Stimulated activated CD8-positive, alpha-beta memory T cell treated with anti-CD3 and anti-CD28 coated beads, Interleukin-4, amount 100 ng/mL, for 4 hours (primary cell): ENCODE measurements around the gene SCRT2.
"Not testable (repeated sequence)": the region's sequence is repeated elsewhere in the genome, so short reads cannot be mapped to it uniquely, and the experiment has no call there.

Source experiments
- DNase-seq, 2 donors: peaks; one replicate each; pipeline ENCODE4 v3.0.0-alpha.2; 2020; ENCODE audit warnings: low read depth in 2 of 2, low spot score in 1 of 2

Gene SCRT2

DNA sequence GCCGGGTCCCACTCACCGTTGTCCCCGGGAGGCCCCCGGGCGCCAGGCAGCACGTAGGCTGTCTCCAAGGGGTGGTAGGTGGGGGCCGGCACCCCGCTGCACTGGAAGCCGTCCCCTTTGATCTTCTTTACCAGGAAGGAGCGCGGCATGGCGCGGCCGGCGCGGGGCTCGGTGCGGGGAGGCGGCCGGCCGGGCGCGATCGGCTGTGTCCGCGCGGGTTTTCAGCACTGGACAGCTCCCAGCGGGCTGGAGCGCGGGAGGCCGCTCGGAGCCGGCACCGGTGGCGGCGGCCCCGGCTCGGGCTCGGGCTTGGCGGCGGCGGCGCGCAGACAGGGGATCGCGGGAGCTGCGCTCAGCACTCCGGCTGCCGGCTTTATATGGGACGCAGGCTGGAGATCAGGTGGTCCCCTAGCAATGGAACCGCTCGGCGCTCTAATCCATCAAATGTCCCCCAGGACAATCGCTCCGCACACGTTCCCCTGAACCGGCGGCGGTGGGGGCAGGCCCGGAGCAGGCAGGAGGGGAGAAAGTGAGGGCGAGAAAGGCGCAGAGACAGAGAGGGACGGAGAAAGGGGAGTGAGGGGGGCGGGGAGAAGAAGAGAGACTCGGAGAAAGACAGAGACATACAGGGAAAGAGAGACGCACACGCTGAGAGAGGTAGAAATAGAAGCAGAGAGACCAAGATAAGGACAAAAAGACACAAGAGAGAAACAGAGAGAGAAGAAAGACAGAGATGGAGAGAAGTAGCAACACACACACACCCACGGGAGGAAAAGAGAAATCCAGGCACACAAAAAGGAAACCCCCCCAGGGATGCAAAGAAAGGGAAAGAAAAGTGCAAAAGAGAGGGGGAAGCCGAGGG is at the start of gene SCRT2:
Gene SCRT2 (minus strand): TSS at position 350 of the 862 bp plus-strand sequence. CDS start 201 bp downstream, at position 149.
- peak; percentile 12 to 25 for DNase-seq

DNA sequence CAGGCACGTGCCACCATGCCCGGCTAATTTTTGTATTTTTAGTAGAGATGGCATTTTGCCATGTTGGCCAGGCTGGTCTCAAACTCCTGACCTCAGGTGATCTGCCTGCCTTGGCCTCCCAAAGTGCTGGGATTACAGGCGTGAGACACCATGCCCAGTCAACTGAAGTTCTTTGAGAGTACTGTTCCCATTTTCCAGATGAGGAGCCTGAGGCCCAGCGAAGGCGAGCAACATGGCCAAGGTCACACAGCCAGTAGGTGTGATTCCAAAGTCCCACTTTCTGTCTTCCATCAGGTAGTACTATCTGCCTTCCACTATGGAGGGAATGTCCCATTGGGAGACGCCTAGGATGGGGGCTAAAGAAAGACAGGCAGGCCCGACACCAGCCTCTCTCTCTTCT is 49.2 kb upstream of the SCRT2 start:
- DNase-seq: not testable (repeated sequence)

DNA sequence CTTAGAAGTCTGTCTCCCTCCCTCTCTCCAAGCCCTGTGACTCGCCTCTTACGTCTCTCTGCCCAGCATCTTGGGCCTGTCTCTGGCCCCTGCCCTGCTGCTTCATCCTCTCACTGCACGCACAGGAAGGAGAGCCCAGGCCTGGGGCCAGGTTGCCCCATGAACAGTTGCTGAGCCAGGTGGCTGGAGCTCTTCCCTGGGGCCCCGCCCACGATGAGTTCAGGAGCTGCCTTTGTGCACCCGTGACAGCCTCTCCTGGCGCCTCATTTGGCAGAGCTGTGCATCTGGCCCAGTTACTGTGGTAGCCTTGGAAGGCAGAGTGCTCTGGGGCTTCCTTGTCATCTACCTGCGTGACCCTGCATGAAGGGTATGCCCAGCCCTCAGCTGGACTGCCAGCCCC is 48.2 kb upstream of the SCRT2 start:
- no peak for DNase-seq

DNA sequence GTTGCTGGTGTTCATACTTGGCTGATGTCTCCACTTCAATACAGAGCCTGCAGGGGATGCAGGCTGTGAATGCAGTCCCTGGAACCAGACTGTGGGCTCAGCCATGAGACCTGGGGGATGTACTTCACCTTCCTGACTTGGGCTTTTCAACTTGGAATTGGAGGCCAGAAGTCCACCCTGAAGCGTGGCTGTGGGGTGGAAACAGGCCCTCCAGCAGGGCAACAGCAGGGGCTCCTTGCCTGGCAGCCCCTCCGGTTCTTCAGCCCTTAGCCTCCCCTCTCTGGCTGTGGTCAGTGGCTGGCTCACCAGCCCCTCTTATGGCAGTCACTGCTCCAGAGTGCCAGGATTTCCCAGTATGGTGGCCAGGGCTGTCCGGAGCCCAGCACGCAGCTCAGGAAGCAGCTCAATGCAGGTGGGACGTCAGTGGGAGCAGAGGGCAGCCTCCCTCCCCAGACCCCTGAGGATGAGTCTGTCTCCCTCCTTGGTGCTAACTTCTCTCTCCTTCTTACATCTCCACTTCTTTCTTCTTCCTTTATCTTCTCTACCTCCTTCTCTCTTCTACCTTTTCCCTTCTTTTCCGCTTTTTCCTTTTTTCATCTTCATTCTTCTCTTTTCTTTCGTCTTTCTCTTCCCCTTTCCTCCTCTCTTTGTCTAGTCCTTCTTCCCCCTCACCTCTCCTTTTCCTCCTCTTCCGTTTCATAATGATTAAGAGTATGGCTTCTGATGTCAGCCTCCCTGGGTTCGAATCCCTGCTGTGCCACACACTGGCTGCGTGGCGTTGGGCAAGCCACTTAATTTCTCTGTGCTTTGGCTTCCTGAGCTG is 47.4 kb upstream of the SCRT2 start:
- no peak for DNase-seq

DNA sequence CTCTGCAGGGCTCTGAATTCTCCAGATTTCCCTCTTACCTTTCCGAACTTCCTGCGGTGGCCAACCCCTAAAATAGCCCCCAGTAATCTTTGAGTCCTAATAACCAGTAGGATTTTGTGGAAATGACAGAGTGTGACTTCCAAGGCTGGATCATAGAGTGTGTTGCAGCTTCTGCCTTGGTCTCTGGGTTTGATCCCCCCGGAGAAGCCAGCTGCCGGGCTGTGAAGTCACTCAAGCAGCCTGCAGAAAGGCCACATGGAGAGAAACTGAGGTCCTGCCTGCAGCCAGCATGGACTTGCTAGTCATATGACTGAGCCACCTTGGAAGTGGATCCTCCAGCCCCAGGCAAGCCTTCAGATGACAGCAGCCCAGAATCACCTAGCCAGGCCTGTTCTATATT is 46.3 kb upstream of the SCRT2 start:
- DNase-seq: no peak

DNA sequence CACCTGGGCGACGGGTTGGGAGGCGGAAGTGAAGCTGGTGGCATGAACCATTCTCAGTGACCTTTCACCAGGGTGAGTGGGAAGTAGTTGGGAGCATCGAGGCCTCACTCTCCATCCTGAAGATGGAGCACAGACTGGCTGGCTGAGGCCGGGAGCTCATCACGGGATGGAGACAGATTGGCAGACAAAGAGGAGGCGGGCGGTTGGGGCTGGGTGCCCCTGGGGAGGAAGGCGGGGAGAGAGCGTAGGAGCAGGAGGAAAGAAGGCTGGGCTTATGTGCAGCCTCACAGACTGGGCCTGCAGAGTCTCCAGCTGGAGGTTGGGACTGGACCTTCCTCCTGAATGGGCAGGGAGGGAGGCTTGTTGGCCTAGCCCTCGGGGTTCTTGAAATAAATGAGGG is 44.2 kb upstream of the SCRT2 start:
- DNase-seq: no peak

DNA sequence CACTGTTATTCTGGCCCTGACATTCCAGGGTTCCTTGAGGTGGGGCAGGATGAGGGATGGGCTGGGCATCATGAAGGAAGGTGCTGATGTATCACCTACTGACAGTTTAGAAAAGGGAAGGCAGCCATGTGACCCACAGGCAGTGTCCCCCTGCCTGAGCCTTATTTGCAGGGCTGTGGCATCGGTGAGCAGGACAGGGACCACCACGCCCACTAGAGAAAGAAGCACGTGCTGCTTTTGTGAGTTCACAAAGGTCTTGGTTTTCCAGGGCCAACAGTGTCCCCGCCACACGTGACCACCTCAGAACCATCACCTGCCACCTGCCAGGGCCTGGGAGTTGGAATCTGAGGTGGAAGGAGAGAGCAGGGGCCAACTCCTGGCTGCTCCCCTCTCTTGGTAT is 43.5 kb upstream of the SCRT2 start:
- DNase-seq: no peak

DNA sequence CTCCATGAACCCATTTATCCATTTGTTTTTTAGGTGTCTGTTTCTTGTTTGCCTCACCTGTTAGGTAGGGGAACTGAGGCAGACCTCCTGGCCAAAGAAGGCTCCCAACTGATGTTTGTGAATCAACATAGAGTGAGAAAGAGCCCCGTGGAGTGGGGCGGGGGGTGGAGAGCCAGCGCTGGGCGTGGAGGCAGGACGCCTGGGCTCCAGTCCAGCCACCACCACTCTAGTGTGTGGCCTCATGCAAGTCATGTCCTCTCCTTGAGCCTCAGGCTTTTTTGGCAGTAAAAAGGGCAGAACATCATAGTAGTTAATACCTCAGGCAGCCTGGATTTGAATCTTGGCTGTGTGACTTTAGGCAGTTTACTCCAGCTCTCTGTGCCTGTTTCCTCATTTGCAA is 42.2 kb upstream of the SCRT2 start:
- DNase-seq: no peak

DNA sequence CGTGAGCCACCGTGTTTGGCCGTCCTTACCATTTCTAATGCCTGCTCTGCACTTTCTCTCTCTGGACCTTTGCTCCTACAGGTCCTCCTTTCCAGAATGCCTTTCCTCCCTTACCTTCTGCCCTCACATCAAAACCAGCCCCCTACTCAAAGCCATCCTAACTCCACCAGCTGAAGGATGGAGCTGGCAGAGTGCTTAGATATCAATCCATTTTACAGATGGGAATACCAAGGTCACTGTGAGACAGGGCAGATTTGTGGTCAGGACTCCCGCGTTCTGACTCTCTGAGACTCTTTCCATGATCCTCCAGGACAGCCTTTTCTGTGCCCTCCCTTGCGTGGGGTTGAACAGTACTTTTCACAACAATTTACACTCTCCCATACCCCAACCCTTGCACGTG is 41.7 kb upstream of the SCRT2 start:
- no peak for DNase-seq

DNA sequence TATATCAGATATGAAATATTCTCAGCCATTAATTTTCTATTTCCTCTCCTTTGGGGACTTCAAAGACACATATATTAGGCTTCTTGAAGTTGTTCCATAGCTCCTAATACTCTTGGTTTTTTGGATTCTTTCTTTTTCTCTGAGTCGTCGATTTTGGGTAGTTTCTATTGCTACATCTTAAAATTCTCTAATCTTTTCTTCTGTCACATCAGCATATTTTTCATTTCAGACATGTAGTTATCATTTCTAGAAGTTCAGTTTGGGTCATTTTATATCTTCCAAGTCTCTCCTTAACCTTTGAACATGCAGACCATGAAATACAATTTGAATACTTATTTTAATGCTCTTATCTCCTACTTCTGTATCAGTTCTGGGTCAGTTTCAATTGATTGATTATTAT is 38.9 kb upstream of the SCRT2 start:
- no peak for DNase-seq

DNA sequence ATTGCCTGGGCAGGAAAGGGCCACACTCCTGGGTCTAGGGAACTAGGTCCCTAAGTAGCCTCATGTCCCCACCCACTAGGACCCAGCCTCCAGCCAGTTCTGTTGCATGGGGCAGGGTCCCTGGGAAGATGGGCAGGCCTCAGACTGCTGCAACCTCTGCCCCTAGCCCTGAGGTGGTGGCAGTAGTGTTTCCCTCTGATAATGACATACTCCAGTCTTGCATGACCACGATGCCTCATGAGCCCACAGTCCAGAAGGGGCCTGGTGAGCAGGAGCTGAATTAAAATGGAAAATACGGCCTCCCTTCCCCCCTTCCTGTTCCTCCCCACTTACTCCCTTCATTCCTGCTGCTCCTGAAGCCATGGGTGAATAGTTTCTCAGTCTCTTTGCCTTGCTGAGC is 36.0 kb upstream of the SCRT2 start:
- no peak for DNase-seq

DNA sequence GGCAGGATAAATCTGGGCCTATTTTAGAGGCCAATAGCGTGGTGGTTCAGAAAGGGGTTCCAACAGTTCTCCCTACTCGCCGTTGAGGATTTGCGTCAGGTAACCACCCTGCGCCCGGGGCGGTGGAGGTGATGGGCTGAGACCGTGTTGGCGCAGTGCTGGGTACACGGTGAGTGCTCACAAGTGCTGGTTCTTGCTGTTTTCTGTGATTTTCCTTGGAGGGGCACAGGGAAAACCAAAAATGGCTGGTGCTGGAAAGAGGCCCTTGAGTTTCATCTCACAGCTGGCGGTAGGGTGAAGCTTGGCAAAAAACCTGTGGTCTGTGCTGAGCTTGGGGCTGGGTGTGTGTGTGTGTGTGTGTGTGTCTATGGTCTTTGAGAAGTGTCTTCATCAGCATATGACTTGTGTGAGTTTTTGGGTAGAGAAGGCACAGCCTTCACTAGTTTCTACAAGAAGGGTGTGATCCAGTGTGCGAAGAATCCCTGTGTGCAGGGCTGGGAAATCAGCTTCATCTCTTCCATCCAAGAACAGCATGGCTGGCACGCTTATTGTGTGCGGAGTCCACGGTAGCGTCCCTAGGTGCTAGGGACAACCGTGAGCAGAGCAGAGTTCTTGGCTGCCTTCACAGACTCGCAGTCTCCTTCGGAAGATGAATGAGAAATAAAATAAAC is 35.3 kb upstream of the SCRT2 start:
- DNase-seq: no peak

DNA sequence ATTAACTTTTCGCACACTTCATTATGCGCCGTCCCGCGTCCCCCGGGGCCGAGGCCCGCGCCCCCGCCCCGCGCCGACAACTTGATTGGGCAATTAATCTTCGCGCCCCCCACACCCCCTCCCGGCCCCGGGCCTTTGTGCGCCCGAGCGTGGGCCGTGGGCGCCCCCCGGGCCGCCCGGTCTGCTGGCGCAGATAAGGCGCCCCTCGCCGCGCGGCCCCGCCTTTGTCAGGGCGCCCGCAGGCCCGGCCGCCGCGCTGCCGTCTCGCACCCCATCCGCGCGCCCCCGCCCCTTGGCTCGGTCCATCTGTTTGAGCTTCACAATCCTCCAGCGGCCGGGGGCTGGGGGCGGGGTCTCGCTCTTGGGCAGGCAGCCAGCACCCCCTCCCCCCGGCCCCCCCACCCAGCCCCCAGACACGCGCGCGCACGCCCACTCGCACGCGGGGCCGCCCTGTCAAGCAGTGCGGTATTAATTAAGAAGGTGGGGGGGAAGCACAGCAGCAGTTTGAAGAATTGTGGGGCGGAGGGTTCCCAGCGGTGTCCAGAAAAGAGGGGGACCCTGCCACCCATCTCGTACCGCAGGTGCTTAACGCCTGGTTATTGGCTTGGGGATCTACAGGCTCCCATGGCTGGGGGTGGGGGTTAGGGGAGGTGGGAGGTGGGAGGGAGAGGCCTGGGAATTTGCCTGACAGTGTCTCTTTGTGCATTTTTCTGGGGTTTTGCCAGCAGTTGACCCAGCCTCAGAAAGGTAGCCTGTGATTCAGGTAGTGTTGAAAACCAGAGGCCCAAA is 34.6 kb upstream of the SCRT2 start:
- DNase-seq: no peak

DNA sequence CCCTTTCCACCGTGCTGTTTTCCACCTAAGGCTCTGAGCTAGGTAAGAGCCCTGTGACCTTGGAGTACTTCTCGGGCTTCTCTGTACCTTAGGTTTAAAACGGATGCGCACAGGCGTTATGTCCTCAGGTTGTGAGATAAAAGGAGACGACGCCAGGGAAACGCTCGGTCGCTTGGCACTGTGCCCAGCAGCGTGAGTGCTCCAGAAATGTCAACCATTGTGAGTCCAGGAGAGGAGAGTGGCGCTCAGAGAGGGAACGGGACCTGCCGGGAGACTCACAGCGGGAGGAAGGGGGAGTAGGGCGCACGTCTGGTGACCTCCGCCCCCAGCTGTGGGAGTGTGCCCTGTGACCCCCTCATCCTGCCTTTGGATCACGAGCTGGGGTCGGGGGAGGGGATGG is 33.8 kb upstream of the SCRT2 start:
- no peak for DNase-seq

DNA sequence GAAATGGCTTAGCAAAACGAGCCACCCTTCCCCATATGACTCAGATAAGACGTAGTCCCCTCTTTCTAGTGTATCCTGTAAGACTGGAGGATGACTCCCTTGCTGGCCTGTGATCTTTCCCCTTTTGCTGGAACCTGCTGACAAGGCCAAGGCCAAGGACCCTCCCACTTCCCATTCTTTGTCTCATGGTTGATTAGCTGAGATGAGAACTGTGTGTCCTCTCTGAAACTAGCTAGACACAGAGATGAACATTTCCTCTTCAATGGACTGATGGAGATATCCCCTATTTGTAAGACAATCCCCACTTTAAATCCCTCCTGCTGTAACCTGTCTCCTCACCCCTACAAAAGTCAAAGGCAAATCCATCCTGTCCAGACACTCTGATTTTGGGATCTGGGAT is 33.4 kb upstream of the SCRT2 start:
- DNase-seq: no peak

DNA sequence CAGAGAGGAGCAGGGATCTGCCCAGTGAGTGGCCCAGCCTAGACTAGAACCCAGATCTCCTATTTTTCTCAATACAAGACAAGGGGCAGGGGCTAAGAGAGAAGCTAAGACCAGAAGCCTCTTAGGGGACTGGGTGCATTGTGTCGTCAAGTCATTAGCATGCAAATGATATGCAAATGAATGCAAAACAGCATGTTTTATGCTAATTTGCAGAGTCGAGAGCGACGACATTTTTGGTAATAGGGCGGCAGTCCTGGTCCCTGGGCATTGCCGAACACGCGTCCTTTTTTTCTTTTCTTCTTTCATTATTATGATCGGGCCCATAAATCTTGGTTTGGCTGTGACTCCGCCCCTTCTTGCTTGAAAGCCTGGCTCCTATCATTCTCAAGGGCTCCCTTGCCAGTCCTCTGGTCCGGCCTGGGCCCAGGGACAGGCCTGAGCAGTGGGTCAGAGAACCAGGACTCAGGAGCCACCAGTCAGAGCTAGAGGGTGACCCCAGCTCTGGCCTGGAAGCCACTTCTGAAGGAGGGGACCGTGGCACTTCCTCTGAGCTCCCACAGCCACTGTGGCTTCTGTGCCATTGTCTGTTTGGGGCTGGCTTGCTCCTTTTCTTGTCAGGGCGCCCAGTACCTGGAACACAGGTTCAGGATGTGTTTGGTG is 32.0 kb upstream of the SCRT2 start:
- DNase-seq: no peak

DNA sequence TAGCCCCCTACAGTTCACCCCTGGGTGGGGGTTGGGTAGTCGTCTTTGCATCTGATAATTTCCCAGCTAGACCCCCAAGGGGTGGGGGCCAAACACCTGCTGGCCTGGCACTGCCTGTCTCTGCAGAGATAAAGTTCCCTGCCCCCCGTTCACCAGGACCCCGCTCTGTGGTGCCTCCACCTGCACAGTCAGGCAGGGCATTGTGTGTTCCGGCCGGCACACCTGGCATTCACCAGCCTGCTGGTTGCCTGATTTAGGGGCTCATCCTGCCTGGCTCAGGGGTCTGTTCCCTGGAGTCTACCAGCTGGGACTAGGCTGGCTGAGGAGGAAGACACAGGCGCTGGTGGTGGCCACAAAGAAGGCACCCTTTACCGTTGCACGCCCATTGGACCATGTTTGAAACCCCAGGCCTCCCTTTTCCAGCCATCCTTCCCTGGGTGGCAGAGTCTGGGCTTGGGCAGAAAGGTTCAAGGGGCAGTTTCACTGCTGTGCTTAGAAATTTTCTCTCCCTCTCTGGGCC is 30.8 kb upstream of the SCRT2 start:
- DNase-seq: no peak

DNA sequence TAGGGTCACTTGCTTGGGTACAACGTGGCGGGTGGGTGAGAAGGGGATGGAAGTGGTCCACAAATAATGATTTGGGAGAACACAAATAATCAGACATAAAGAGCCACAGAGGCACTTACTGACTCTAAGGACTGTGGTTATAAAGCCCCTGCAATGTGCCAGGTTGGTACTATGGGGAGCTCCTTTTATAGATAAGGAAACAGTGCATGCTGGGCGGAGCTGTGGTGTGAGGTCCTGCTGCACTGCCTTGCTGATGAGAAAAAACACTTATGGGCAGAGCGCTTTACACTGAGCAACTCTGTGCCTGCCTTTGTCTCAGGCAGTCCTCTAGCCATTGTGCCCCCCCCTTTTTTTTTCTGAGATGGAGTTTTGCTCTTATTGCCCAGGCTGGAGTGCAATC is 29.1 kb upstream of the SCRT2 start:
- DNase-seq: no peak

DNA sequence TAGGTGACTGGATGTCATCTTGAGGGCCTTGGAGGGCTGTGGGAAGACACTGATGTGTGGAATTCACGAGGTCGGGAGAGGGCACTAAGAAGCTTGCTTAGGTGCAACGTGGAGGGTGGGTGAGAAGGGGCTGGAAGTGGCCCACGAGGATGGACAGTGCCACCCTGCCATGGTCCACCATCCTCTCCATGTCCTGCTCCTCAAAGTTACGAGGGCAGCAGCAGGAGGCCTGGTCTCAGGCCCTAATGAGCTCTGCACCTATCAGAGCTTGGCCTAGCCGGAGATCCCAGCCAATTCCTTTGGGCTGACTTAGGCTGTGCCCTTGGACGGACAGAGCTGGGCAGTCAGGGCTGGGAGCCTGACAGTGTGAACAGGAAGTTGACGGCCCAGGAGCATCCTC is 27.8 kb upstream of the SCRT2 start:
- no peak for DNase-seq

DNA sequence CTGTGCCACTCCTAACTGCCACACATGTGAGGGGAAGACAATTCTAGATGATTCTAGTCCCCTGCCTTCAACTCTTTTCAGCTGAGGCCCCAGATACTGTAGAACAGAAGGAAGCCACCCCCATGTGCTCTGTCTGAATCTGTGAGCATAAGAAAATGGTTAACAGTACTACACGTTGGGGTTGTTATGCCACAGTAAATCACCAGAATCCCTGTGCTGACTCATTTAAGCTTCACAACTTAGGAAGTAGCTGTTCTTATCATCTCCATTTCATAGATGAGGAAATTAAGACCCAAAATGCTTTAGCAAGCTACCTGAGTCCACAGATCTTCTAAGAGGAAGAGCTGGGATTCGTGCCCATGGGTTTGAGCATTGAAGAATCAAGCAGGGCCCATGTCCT is 27.4 kb upstream of the SCRT2 start:
- no peak for DNase-seq
